GM18868 (cell line): Measurements from ENCODE around the gene GARS1.
A peak's percentile ranks its signal among the peaks of the same experiment; 100 is the strongest.
"Not testable (repeated sequence)": the region's sequence is repeated elsewhere in the genome, so short reads cannot be mapped to it uniquely, and the experiment has no call there.

Source experiments
- ATAC-seq: cut with Tn5 transposase; IDR thresholded peaks from one replicate; pipeline ENCODE4 v1.9.1; 2021; ENCODE audit warnings: mild to moderate bottlenecking, moderate library complexity; ENCODE audit not compliant: unreplicated experiment

GARS1 gene

GRCh38 chr7:30570238-30570637, 24.4 kb upstream of the GARS1 start:
- ATAC-seq = not testable (repeated sequence)

GRCh38 chr7:30572212-30572841, 22.4 kb upstream of the GARS1 start:
- no peak for ATAC-seq

GRCh38 chr7:30575910-30576309, 18.8 kb upstream of the GARS1 start:
- ATAC-seq = no peak

DNA sequence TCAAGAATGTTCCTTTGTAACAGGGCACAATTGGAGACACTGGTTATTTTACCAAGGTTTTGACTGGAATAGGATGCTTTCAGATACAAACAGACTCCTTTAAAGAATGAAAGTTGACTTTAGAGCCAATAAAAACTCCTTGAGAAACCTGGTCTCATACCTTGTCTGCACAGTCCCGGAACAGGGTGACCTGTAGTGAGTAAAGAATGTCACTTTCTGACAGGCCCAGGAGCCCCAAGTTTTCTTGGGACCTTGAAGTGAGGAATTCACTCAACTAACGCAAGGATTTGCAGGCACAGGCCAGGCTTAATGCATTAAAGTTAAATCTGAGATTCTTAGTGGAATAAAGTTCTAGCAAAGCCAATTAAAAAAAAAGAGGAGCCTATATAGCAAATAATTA, 11.5 kb upstream of the GARS1 start:
- no peak for ATAC-seq

DNA sequence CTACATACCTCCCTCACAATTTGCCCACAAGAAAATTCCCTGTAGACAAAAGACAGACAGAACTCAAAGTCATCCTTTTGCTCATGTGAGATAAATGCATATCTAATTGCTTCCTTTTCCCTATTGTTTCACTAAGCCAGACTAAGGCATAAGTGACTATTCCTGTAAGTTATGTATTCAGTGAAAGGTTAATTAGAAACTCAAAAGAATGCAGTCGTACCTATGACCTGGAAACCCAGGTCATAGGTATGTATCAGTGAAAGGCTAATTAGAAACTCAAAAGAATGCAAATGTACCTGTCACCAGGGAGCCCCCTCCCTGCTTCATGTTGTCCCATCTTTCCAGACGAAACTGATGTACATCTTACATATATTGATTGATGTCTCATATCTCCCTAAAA, 10.3 kb upstream of the GARS1 start:
- no peak for ATAC-seq

DNA sequence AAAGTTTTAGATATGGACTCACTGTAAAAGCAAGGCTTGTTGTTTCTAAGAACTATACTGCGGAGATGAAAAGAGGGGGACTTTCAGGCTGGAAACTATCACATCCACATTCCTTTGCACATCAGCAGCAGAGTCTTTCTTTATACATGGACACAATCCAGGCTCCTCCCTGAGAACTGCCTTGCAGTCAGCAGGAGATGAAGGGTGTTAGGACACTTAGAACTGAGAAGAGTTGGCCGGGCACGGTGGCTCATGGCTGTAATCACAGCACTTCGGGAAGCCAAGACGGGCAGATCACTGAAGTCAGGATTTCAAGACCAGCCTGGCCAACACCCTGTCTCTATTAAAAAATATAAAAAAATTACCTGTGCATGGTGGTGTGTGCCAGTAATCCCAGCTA, 9.7 kb upstream of the GARS1 start:
- ATAC-seq = no peak

- ATAC-seq = no peak
Observed at GRCh38 chr7:30585675-30586074, 9.0 kb upstream of the GARS1 start.

DNA sequence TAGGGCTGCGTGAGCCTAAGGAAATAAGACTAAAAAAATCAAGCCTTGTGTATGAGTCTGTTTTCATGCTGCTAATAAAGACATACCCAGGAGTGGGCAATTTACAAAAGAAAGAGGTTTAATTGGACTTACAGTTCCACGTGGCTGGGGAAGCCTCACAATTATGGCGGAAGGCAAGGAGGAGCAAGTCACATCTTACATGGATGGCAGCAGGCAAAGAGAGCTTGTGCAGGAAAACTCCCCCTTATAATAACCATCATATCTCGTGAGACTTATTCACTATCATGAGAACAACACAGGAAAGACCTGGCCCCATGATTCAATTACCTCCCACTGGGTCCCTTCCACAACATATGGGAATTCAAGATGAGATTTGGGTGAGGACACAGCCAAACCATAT, 7.1 kb upstream of the GARS1 start:
- not testable (repeated sequence) for ATAC-seq

DNA sequence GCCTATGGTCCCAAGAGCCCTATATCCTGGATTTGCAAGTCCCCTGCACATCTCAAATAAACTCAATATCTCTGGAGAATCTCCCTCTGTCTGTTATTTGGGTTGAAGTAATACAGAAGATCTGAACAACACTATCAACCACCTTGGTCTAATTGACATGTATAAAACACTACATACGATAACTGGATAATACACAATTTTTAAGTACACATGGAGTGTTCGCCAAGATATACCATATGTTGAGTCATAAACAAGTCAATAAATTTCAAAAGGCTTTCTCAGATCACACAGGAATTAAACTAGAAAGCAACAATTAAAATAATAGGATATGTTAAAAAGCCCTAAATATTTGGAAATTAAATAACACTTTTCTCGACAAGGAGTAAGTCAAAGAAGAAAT, 5.6 kb upstream of the GARS1 start:
- no peak for ATAC-seq

DNA sequence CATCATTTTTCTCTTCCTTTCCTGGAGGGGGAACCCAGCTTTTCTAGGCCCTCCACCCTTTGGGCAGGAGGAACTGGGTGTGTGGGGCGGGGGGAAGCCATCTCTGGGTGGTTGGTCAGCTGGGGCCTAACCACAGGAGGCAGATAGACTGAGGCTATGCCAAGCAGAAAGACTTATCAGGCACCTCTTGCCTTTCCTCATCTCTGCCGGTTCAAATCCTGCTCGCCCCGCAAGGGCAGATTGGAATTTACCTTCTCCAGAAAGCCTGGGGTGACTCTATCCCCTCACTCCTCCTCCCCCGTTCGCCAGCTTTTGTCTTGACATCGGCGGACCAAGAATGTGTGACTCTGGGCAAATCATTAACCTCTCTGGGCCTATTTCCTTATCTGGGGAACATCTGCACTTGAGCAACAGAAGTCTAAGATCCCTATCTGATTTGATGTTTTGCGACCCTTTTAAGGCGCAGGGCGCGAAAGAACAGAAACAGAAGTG, 584 bp upstream of the GARS1 start:
- ATAC-seq = peak; percentile 34

DNA sequence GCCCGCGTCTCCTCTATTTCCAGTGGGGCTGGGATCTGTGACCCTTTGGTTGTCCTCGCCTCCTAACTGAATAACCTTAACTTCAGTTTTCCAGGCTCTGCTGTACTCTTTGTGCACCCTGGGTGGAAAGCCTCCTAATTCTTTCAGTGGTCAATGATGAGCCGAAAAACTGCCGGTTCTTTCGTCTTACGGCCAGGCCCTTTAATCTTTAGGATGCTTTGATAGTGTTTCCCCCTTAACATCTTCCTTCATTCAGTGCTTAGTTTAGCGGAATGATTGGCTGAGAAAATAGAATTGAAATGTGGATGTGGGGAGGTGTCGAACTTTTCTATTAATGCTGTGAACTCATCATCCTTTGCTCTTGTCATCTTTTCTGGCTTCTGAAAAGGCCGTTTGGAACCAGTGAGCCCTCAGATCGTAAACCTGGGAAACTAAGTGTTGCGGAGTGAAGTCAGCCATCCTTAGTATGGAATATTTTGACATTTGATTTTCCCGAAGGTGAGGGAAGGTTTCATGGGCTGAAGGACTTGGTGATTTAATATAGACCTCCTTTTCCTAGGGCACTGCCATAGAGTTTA, 847 bp downstream of the GARS1 start:
- ATAC-seq = no peak

DNA sequence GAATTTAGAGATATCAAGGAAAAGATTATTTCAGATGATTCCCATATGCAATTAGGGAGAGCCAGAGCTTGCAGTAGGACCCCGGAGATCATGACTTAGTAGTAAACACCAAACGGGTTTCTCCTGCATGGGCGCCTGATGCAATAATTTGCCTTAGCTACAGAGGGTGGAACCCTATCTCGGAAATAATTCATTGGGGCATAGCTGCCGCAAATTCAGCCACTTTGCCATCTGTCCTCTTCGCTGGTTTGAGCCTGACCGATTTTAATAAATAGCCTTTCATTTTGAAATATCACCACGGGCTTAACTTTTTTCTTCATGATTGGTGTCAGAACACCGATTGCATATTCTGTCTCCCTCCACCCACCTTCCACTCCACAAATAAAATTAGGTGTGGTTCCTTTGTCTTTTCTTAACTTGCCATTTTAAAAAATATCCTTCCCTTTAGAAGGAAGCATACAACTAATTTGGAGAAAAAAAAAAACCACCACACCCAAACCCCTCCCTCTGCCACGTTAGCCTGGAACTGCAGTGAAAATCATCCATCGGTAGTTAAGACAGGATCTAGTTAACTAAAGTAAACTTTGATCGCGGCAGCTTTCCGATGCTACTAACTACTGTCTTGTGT, 1.4 kb downstream of the GARS1 start:
- ATAC-seq = no peak

- ATAC-seq = no peak
Observed at GRCh38 chr7:30596721-30597120, 2.0 kb downstream of the GARS1 start.

DNA sequence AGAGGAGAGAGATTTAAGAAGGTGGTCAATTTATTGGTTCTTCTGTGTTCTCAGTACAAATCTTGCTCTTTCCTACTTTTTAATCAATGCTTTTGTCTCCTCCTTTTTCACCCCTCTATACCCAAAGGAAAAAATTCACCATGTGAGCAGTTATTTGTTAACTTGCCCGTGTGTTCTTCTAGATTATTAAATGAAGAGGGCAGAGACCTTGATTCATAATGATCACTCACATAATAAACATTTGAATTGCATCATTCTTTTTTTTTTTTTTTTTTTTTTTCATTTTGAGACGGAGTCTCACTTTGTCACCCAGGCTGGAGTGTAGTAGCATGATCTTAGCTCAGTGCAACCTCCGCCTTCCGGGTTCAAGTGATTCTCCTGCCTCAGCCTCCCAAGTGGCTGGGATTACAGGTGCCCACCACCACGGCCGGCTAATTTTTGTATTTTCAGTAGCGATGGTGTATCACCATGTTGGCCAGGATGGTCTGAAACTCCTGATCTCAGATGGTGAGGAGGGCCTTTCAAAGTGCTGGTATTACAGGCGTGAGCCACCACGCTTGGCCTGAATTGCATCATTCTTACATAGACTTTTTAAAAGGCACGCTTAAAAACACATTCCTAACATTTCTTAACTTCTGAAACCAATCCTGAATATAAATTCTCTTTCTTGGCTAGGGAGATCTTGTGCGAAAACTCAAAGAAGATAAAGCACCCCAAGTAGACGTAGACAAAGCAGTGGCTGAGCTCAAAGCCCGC, 3.6 kb downstream of the GARS1 start:
- ATAC-seq = no peak

GRCh38 chr7:30604901-30605300, 10.2 kb downstream of the GARS1 start:
- no peak for ATAC-seq

GRCh38 chr7:30605832-30606231, 11.2 kb downstream of the GARS1 start:
- ATAC-seq = no peak

DNA sequence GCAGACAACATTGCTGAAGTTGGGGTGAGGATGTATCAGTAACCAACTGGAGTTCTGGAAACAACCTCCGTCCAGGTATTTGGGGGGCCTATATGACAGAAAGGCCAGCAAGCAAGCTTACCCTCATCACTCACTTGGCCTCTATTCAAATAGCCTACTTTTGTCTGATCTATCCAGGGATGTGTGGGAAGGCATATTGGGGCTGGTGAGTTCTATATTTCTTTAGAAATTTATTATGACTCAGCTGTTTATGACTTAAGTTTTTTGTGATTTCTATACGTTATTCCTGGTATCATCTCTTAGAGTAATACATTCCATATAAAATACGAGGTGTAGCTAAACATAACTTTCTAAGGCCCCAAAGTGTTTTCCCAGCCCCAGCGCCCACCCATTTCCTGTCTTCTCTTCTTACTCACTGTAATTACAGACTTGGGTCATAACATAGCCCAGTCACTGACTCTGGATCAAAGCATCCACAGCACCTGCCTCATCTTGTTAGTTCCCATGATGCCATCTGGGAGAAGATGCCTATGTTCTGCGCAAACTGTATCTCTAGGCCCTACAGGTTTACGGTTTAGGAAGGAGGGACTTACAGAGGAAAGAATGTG, 18.1 kb downstream of the GARS1 start:
- ATAC-seq = no peak

DNA sequence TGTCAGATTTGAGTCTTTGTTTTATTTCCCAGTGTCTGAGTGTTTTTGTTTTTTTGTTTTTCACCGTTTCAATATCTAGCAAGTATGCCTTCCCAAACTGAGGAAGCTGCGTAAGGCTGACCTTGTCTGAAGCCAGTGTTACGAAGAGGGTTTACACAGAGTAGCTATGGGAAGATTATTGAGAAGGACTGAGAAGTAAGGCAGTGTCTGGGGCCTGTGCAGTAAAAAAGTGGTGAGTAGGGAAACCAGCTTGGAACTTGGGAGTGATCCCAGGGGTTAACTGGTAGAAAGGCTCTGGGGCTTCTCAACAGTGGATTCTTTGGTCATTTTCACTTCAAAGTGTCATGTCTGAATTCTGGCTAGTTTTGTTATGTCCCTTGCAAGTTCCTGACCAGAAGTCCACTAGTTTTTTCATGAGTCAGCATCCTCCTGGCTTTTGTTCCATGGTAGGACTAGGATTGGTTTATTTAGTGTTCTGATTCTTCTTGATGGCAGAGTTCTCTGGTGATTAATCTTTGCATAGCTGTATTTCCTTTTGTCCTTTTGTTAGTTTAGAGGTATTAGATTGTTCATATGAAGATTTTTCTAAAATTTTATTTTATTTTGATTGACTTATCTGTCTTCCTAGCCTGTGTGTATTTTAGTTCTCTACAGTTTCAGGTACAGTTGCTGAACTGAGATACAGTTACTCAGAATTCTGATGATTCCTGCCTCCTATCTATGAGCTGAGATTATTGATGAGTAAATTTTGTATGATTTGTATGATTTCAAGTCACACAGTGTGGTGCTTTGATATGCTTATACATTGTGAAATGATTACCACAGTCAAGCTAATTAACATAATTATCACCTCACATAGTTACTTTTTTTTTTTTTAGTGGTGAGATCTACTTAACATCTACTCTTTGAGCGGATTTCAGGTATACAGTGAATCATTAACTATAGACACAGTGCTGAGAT, 19.0 kb downstream of the GARS1 start:
- no peak for ATAC-seq

DNA sequence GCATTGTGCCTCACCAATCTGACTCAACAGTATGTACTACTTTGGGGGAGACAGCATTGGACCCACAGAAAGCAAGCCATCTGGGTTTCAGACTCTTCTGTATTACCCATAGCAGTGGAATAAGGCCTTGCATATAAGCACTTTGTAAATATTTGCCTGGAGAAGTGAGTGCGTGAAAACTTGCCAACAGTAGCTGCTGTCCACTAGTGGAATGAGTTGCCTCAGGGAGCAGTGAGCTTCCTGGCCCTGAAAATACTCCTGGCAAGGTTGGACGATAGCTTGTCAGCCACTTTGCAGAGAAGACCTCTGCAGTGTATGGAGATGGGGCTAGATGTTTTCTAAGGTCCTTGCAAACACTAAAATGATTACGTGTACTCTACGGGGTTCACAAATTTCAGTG, 21.6 kb downstream of the GARS1 start:
- no peak for ATAC-seq

DNA sequence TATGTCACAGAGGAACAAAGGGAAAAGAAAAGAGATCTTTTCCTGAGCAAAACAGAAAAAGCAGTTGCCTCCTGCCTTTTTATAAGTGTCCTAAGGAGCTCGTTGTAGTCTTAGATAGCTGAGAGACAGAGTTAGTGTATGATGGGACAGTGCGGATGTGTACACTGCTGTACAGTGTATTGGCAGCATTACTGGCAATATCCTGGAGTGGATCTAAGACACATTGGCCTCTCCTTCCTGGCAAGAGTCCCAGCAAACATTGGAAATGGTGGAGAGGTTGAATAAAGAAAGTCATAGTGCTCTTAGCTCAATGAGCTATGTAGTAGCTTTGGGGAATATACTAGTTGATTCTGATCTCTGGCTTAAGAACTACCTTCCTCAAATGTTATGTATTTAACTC, 22.7 kb downstream of the GARS1 start:
- ATAC-seq = no peak
